HG02623 (cell line): ENCODE data around the gene PHYKPL.
"Not testable (repeated sequence)": the region's sequence is repeated elsewhere in the genome, so short reads cannot be mapped to it uniquely, and the experiment has no call there.

ENCODE experiments used
- ATAC-seq: cut with Tn5 transposase; IDR thresholded peaks from one replicate; pipeline ENCODE4 v1.9.1; 2021; ENCODE audit warnings: moderate library complexity; ENCODE audit not compliant: unreplicated experiment

The PHYKPL gene

DNA sequence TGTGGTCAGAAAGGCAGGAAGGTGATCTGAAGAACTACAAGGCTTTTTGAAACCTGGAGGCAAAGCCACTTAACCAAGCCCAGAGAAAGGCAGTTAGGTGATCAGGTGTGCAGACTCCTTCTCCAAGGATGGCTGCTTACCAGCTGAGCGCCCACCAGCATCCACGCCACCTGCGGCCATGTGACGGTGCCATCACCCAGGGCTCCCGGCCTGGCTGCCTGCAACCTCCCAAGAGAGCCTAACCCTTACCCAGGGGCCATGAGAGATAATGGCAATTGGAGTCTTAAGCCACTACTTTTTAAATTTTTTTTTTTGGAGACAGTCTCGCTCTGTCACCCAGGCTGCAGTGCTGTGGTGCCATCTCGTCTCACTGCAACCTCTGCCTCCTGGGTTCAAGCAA, 33.1 kb upstream of the PHYKPL start:
- ATAC-seq: no peak

DNA sequence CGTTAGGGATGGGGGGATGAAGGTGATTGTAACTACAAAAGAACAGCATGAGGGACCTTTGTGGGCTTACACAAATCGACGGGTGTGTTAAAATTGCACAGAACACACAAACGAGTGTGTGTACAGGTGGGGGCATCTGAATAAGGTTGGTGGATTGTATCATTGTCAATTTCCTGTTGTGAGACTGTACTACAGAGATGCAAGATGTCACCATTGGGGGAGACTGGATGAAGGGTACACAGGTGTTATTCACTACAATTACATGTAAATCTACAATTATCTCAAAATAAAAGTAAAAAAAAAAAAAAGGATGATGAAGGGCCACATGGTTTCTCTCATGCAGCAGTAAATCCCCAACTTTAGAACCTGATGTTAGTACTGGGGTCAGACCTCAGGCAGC, 31.4 kb upstream of the PHYKPL start:
- ATAC-seq: no peak

DNA sequence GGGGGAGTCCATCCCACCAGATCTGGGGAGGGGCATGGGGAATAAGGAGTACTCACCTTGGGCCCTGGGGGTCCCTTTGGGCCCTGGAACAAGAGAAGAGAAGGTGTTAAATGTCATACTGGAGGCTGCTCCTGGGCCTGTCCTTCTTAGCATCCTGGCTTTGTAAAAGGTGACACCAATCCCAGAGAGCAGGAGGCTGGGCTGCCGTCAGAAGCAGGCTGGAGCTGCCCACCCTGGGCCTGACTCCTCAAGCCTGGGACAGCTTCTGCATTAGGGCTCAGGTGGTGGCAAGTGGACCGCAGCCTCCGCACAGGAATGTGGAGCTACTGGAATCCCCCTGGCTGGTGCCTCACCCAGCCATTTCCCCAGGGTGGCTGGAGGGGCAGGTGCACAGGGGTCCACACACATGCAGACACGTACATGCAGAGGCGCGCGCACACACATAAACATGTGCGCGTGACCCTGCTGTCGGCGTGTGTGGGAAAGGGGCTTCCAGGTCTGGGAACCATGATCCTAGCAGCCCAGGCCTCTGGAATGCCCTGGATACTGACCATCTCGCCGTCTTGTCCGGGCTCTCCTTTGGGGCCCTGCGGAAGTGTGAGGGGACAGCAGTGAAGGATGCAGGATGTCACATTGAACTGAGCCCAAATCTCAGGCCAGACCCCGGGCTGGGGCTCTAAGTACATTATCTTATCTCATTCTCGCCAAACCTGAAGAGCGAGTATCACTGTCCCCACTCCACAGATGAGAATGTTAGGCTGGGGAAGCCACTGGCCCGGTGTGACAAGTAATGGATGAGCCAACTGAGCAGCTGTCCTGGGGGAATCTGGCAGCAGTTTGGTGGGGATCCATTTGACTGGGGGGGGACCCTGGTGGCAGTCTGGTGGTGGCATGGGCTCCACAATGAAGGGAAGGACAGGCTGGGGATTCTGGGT, 29.3 kb upstream of the PHYKPL start:
- no peak for ATAC-seq

DNA sequence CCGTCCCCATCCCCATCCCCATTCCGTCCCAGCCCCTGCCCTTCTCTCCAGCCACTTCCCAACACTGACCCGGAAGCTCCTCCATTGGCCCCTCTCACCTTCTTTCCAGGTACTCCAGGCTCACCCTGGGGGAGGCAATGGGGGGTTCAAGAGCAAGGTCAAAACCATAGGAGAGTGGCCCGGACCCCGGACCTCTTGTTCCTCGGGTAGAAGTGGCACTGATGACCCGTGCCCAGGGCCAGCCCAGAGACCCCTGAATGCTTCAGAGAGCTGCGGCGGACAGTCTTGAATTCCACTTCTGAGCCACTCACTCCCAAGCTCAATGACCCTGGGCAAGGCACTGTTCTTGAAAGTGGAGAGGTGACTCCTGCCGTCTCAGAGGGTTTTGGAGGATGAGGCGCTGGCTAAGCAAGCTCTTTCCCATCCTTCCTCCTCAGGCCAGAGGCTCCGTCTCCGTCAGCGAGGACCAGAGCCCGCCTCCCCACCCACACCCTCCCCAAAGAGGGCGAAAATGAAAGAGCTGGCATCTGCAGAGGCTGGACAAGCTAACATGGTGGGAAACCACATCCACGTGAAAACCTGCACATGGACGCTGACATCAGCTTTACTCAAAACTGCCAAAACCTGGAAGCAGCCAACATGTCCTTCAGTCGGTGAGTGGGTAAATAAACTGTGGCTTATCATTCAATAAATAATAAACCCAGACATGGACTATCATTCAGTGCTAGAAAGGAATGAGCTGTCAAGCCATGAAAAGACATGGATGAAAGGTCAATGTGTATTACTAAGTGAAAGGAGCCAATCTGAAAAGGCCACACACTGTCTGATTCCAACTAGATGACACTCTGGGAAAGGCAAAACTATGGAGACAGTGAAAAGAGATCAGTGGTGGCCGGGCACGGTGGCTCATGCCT, 27.3 kb upstream of the PHYKPL start:
- ATAC-seq: no peak

DNA sequence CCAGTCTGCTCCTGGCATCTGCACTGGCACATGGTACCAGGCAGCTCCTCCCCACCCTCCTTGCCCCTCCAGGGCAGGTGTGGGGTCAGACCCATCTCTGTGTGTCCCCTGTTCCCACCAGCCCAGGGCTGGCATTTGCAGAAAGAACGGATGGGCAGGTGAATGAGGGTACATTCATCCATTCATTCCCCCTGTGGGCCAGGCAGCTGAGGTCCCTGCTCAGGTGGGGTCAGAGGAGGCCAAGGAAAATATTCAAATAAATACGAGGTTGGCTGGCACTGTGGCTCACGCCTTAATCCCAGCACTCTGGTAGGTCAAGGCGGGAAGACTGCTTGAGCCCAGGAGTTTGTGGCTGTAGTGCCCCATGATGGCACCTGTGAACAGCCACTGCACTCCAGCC, 25.0 kb upstream of the PHYKPL start:
- no peak for ATAC-seq

DNA sequence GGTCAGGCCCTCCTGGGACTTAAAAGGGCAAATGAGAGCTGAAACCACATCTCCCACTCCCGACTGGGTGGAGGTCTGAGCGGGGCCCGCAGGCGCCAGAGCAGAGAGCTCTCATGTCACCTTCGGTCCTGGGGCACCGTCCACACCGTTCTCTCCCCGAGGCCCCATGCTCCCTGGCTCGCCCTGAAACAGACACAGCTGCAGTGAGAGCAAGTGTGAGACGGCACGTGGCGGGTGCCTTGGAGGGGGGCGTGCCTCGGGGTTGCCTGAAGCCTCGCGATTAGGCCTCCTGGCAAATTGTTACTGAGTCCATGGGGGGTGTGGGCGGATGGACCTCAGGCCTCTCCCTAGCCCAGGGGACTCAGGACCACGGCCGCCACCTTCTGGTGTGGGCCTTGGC, 24.1 kb upstream of the PHYKPL start:
- ATAC-seq: no peak

DNA sequence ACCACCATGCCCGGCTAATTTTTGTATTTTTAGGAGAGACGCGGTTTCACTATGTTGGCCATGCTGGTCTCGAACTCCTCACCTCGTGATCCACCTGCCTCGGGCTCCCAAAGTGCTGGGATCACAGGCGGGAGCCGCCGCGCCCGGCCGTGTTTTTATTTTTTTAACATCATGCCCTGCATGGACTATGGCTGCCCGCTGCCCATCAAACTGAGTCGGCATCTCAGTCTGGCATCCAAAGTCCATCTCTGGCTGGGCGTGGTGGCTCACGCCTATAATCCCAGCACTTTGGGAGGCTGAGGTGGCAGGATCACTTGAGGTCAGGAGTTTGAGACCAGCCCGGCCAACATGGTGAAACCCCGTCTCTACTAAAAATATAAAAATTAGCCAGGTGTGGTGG, 21.0 kb upstream of the PHYKPL start:
- not testable (repeated sequence) for ATAC-seq

DNA sequence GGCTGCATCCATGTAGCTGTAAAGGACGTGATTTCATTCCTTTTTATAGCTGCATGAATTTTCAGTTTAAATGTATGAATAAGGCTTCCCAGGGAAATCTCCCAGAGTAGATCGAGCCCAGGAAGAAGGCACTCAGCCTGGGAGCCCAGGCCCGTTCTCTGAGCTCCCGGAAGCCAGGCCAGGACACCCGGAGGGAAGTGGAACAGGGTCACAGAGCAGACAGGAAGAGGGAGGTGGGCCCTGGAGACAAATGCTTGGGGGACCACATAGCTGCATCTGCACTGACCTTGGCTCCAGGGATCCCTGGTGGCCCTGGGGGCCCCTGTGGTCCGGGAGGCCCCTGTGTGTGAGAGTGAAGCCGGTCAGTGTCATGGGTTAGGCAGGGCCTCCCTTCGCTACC, 19.7 kb upstream of the PHYKPL start:
- no peak for ATAC-seq

DNA sequence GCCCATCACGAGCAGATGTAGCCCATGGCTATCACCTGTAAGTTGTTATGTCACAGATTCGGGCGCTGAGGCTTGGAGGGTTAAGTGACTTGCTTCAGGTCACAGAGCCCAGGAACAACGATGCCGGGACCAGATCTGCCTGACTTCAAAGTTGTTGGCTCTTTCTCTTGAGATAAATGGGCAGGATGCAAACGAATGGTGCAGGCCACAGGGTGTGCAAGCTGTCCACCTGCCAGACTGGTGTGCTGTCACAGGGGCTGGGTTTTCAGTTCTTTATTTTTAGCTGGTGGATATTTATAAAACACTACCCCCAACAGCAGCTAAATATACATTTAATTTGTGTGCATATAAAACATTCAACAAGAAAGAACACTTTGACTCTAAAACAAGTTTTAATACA, 17.7 kb upstream of the PHYKPL start:
- no peak for ATAC-seq

DNA sequence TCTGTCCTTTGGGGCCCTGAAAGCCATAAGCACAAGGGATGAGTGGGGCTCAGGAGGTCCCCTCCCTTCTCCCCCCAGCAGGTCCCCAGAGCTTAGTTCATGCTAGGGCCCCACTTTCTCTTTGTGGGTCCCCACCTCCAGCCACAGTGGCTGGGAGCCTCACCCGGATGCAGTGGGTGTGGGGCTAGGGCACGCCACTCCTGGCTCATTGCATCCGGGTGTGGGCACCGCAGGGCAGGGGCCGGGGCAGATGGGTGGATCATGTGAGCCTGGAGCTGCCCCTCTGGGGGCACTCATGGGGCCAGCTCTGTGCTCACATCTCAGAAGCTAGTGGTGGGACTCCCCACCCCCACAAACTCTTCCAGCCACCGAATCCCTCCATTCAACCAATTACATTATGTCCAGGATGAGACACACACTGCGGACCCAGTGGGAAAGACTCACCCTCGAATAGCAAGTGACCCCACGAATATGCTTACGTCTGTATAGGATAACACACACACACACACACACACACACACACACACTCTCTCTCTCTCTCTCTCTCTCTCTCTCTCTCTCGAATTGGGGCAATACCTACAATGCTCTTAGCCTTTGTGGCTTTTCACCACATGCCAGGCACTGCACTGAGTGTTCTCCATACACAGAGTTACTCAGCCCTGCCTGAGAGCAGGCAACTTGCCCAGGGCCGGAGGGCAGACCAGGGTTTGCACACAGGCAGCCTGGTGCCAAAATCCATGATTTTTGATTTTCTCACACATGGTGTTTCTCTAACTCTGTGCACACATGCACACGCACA, 16.8 kb upstream of the PHYKPL start:
- no peak for ATAC-seq

DNA sequence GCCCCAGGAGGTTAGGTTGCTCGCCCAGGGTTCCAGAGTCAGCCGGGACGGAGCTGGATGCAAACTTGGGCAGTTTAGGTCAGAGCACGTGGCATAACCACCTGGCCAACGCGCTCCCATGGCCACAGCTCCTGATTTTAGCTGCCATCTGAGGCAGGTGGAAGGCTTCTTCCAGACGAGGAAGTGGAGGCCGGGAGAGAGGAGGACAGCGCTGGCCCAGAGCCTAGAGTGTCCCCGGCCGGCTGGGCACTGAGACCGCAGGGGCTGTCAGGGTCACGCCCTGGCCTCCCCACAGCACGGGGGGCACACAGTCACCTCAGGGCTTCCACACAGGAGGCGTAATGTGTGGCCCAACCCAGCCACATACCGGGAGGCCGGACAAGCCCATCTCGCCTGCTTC, 16.1 kb upstream of the PHYKPL start:
- no peak for ATAC-seq

DNA sequence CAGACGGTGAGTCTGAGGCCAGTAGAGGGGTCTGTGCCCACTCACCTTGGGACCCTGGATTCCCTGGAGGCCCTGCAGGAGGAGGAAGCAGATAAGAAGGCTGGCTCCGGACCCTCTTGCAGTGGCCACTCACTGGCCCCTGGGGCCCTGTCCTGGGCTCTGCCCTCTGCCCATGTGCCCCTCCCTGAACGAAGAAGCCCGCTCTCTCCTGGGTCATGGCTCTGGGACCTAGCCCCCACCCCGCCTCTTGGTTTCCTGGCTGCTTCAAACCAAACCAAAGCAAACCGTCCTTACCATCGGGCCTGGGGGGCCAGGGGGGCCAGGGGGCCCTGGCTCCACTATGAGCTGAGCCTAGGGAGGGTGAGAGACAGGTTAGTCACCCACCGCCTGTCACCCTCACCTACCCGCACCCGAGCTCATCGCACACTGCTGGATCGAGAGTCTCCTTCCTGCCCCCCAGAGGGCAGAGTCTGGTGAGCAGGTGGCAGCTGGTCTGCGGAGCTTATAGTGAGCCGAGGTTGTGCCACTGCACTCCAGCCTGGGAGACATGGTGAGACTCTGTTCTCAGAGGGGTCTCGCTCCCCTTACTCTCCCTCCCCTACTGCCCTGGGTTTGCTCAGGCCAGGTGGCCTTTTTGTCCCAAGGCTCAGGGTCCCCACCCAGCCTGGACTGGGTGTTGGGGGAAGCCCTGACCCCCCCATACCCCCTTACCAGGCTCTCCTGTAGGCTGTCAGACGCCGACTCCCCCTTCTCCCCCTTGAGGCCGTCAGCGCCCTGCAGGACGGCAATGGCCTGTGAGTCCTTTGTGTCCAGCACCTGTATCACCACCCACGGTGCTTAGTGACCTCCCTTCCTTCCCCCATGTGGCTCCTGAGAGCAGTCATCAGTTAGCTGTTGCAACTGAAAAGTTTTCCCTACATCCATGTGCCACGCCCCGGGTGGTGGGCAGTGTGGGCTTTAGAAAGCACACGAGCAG, 15.2 kb upstream of the PHYKPL start:
- ATAC-seq: no peak

DNA sequence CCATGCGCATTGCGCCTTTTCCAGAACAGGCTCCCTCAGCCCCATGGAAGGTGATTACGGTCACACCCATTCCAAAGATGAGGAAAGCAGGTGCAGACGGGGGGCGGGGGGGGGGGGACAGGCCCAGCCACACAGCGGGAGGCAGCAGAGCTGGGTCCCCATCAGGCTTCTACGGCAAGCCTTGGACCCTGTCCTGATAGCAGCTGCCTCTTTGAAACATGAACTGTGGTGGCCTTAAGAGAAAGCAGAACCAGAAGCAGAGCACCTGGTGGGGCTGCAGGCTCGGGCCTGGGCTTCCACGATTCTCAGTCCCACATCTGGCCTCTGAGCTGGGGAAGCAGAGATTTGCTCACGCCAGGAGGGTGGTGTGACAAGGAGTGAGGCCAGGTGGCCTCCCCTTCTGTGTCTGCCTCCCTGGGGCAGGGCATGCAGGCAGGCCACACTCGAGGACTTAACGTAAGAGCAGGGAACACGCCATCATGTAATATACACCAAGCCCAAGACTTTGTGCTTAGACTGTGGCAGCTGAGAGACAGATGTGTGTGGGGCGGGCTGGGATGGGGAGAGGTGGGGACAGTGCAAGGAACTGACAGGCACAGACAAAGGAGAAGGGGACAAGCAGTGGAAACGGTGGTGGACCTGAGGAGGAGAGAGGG, 14.2 kb upstream of the PHYKPL start:
- no peak for ATAC-seq

DNA sequence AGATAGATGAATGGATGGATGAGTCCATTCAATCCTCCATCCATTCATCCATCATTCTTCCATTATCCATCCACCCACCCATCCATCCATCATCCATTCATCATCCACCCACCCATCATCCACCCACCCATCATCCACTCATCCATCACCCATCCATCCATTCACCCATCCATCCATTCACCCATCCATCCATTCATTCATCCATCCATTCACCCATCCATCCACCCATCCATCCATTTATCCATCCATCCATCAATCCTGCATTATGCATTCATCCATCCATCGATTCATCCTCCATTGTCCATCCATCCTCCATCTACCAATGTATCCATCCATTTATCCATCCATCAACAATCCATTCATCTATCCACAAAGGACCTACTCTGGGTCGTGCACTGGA, 12.8 kb upstream of the PHYKPL start:
- no peak for ATAC-seq

DNA sequence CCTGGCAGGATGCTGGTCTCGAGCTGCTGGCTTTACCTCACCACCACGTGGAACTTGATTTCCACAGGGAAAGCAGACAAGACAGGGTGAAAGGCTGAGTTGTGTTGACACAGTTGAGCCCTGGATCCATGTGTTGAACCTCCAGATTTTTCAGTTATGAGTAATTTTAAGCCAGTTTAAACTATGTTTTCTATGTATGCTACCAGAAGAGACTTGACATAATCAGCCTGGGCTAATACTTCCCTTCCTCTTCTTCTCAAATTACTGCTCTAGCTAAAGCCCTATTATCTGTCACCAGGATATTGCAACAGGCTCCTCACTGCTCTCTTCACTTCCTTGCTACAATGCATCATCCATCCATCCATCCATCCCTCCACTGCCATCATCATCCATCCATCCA, 12.0 kb upstream of the PHYKPL start:
- no peak for ATAC-seq

DNA sequence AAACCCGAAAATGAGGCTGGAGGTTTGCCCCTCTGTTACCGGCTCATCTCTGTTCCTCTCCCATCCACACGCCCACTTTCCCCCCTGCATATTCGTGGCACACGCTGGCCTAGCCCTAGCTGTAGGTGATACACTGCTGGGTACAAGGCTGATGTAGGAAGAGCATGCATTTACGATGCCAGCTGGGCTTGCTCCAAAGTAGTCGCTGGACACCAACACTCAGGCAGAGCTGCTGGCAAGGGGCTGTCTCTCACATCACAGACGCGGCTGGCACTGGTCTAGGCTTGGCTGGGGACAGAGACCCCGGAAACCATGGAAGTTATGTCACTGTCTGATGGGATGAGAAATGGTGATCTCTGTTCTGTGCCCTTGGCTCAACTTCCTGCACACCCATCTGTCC, 9.8 kb upstream of the PHYKPL start:
- no peak for ATAC-seq

DNA sequence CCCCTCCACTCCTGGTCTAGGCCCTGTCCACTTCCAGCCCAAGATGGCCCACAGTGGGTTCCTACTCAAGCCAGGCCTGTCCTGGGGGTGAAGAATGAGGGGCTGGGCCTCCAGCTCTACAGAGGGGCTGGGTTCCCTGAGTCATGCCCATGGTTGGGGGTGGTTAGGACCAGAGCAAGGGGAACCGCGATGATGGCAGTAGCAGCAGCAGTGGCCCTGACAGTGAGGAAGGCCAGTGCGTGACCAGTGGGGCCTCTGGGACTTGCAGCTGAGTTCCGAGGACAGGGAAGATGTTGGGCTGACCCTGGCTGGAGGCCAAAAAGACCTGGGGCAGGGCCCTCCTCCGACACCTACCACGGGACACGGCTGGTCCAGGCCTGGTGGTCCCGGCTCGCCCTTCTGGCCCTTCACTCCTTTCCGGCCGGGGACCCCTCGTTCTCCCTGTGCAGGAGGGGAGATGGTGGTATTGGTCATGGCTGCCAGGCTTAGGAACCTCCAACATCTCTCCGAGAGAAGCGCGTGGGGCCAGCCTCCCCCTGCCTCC, 9.2 kb upstream of the PHYKPL start:
- ATAC-seq: no peak

DNA sequence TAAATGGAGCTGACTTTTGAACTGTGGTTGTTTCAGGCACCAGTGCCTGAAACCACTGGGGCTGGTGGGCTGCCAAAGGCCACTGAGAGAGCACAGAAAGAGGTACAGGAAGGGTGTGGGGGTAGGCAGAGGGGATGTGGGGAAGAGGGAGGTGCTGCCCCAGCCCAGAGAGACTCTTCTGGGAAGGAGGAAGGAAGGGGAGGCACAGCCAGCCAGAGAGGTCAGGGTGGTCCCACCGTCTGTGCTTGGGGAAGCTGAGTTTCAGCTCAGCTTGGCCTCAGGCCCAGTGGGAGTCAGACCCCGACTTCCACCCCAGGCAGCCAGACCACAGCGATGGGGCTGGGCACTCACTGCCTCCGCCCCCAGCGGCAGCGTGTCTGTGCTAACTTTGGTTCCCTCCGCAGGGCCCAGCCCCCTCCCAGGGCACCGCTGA, 8.6 kb upstream of the PHYKPL start:
- no peak for ATAC-seq

DNA sequence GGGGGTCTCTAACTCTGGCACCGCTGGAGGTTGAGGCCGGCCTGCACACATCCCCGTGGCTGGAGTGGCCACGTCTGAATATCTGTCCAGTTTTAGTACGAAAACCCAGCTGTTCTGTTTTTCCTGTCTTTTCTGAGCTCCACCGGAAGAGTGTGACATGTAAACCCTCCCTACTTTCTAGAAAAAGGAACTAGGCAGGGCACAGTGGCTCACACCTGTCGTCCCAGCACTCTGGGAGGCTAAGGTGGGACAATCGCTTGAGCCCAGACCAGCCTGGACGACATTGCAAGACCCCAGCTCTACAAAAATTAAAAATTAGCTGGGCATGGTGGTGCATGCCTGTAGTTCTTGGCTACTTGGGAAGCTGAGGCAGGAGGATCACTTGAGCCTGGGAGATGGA, 8.2 kb upstream of the PHYKPL start:
- no peak for ATAC-seq
